Lower leg skin (tissue), 3 donors: ENCODE data around the gene KCND2.

Experiments
- POLR2A ChIP-seq, 2 donors: fragments of 450-650 bp; IDR thresholded peaks; one replicate each; pipeline ENCODE4 v1.6.1; 2016 to 2017; ENCODE audit warnings: antibody characterized with exemption in 2 of 2, mild to moderate bottlenecking in 1 of 2, moderate library complexity in 1 of 2
- TF ChIP-seq, protein P1 (sequence below), 3 donors: fragments of 450-650 bp; IDR thresholded peaks; one replicate each; pipeline ENCODE4 v1.5.1; 2016; ENCODE audit warnings: antibody characterized with exemption in 3 of 3, mild to moderate bottlenecking in 3 of 3, moderate library complexity in 2 of 3

DNA sequence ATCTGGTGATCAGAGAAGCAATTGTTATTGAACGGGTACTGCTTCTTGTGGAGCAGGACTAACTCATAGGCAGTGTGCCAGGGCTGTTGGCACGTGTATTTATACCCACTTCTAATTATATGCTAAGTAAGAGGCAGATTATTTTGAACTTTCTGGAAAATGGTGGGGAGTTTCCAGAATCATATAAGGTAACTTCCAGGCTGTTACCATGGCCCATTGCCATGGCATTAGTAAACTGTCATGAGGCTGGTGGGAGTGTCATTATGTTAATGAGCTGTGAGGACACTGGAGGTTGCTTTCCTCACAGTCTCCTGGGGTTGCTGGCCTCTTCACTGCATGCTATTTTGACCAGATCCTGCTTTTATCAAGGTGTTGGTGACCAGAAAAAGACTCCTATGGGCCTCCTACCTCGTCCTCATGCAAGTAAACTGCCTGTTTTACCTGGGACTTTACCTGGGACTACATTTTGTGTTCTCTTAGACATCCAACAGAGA lies 122.6 kb downstream of the KCND2 start:
- no peak for TF ChIP-seq POLR2A (IDR thresholded peaks at IDR 0.05)
- TF ChIP-seq, protein P1, sequence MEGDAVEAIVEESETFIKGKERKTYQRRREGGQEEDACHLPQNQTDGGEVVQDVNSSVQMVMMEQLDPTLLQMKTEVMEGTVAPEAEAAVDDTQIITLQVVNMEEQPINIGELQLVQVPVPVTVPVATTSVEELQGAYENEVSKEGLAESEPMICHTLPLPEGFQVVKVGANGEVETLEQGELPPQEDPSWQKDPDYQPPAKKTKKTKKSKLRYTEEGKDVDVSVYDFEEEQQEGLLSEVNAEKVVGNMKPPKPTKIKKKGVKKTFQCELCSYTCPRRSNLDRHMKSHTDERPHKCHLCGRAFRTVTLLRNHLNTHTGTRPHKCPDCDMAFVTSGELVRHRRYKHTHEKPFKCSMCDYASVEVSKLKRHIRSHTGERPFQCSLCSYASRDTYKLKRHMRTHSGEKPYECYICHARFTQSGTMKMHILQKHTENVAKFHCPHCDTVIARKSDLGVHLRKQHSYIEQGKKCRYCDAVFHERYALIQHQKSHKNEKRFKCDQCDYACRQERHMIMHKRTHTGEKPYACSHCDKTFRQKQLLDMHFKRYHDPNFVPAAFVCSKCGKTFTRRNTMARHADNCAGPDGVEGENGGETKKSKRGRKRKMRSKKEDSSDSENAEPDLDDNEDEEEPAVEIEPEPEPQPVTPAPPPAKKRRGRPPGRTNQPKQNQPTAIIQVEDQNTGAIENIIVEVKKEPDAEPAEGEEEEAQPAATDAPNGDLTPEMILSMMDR (IDR thresholded peaks at IDR 0.05), result no peak
